HL-60 (cell line): ENCODE data around the gene OSBP2.

Experiments used
- CTCF ChIP-seq: IDR thresholded peaks from one replicate; pipeline ENCODE4 v1.5.1; 2011; ENCODE audit warnings: low read length, control low read depth, inconsistent platforms; ENCODE audit not compliant: insufficient read depth
- POLR2AphosphoS5 ChIP-seq: IDR thresholded peaks from 2 replicates; pipeline ENCODE4 v1.6.1; 2012; ENCODE audit warnings: low read depth
- REST ChIP-seq: IDR thresholded peaks from 2 replicates; pipeline ENCODE4 v1.6.1; 2012; ENCODE audit warnings: low read depth; ENCODE audit not compliant: insufficient replicate concordance

- TF ChIP-seq CTCF (no peak), POLR2AphosphoS5 (no peak), REST (no peak)
Observed at GRCh38 chr22:30928401-30928800, 233.7 kb downstream of the OSBP2 start.
